GM19238 (cell line): ENCODE measurements around the gene SLC25A44.

Experiments
- DNase-seq: peaks from one replicate; pipeline ENCODE4 v3.0.0; 2011; ENCODE audit warnings: low spot score; ENCODE audit not compliant: insufficient read length

SLC25A44 gene

DNA sequence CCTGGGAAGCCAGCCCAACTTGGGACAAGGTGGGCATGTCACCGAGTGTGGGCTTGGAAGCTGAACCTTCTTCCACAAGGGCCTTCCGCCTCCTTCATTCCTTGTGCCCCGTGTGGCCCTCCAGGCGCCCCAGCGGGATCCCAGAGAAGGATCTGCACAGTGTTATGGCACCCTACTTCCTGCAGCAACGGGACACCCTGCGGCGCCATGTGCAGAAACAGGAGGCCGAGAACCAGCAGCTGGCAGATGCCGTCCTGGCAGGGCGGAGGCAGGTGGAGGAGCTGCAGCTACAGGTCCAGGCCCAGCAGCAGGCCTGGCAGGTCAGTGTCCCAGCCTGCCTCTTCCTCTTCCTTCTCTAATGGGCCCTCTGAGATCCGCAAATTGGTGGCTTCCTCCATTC lies 42.3 kb downstream of the SLC25A44 start:
- DNase-seq = no peak

- DNase-seq = no peak
Observed at GRCh38 chr1:156238248-156238647, 44.3 kb downstream of the SLC25A44 start.

- DNase-seq = no peak
Observed at GRCh38 chr1:156241311-156241811, 47.5 kb downstream of the SLC25A44 start.

DNA sequence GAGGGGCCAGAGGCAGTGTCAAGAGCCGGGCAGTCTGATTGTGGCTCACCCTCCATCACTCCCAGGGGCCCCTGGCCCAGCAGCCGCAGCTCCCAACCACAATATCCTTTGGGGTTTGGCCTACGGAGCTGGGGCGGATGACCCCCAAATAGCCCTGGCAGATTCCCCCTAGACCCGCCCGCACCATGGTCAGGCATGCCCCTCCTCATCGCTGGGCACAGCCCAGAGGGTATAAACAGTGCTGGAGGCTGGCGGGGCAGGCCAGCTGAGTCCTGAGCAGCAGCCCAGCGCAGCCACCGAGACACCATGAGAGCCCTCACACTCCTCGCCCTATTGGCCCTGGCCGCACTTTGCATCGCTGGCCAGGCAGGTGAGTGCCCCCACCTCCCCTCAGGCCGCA lies 48.0 kb downstream of the SLC25A44 start, which contains the start of gene BGLAP:
TSS of gene BGLAP (plus strand) at position 259 of the 400 bp plus-strand sequence. CDS start at position 307, 48 bp downstream.
- no peak for DNase-seq

- no peak for DNase-seq
Observed at GRCh38 chr1:156242738-156243137, 48.8 kb downstream of the SLC25A44 start.

DNA sequence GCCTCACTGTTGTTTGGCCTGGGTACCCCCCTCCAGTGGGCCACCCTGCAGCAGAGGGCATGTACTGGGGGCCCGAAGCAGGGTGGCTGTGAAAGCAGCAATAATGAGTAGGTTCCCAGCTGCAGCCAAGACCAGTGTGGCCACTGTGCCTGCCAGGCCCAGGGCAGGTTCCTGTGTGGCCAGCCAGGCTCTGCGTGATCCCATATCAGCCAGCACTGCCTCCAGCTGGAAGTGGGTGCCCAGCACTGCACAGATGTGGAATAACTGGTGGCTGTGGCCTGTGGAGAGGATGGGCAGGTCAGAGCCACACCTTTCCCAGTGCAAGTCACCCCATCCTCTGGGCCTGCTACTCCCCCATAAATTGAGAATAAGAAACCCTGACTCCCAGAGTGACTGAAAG lies 50.2 kb downstream of the SLC25A44 start:
- no peak for DNase-seq

DNA sequence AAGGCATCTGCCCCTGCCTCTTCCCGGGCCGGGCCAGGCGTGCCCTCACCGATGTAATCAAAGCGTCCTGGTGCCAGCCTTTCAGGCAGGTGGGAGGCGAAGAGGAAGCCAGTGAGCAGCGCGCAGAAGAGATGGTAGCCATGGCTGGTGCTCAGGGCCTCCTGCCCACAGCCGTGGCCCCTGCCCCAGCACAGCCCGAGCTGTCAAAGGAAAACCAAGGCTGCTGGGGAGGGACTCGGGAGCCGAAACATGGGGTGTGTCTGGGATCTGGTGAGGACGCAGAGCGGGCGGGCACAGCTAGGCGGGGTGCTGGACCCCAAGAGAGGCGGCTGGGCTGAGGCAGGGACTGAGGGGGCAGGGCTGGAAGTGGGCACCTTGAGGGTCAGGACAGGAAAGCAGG lies 50.8 kb downstream of the SLC25A44 start:
- DNase-seq = no peak

DNA sequence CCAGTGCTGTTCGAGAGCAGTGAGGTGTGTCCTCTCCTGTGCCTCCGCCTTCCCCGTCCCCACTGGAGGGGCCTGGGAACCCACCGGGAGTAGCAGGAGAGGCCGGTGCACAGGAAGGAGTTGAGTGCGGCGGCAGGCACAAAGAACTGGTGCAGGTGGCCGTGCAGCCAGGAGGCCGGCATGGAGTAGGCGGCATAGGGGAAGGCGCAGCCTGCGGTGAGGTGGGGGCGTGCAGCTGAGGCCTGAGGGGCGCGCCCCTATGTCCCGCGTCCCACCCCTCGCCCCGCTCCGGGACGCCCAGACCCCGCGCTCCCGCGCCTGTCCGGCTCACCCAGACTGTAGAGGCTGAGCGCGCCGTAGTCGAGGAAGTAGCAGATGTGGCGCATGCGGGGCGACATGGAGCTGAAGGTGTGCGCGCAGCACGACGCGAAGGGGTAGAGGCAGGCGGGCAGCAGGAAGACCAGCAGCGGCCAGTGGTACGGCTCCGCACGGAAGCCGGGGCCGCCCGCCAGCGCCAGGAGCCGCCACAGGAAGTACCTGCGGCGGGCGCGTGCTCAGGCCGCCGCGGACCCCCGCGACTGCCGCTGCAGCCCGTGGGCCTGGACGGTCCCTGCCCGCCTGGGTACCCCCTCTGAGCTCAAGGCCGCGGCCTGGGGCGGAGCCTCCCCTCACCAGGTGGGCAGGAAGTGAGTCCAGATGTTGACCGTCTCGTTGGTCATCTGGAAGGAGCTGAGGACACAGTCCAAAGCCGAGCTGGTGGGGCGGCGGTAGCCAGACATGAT lies 51.7 kb downstream of the SLC25A44 start:
- peak; percentile 60 for DNase-seq

- DNase-seq = no peak
Observed at GRCh38 chr1:156246241-156246780, 52.4 kb downstream of the SLC25A44 start.

GRCh38 chr1:156246781-156247459 lies 53.0 kb downstream of the SLC25A44 start:
- DNase-seq = no peak

- DNase-seq = no peak
Observed at GRCh38 chr1:156247460-156248322, 53.8 kb downstream of the SLC25A44 start, which contains the start of gene PAQR6. Gene PAQR6 (minus strand): TSS chr1:156248056. CDS start chr1:156246731, 1,325 bp downstream.

- no peak for DNase-seq
Observed at GRCh38 chr1:156248323-156248683, 54.4 kb downstream of the SLC25A44 start.

- no peak for DNase-seq
Observed at GRCh38 chr1:156249593-156249992, 55.7 kb downstream of the SLC25A44 start.

DNA sequence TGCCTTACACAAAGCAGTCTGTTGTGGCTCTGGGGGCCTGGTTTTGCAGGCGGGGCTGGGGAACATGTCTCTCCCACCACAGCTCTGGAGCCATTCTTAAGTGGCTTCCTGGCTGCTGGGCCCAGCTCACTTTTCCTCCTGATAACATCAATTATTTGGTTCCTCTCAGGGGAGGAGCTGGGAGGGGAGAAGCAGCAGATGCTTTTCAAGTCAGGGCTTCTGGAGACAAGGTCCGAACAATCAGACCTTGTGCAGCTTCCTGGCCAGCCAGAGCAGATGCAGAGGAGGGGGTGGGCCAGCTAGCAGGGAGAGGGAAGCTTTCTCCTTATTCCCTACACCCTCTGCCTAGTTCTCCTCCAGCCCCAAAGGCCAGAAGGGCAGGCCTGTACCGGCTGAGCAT lies 57.6 kb downstream of the SLC25A44 start:
- DNase-seq = no peak

- no peak for DNase-seq
Observed at GRCh38 chr1:156253634-156254033, 59.7 kb downstream of the SLC25A44 start.

GRCh38 chr1:156257711-156258110 lies 63.8 kb downstream of the SLC25A44 start:
- DNase-seq = no peak

- no peak for DNase-seq
Observed at GRCh38 chr1:156258859-156259258, 65.0 kb downstream of the SLC25A44 start.

GRCh38 chr1:156259805-156260204 lies 65.9 kb downstream of the SLC25A44 start:
- DNase-seq = no peak

- DNase-seq = no peak
Observed at GRCh38 chr1:156260896-156261295, 67.0 kb downstream of the SLC25A44 start.
